Muscle of back (tissue), 11 donors: Measurements from ENCODE around the gene TACC3. TPM values are rescaled to one million over a fixed set of nuclear protein-coding genes. Genes with fewer than 3 reads are reported as not detected.
"Not testable (repeated sequence)": the region's sequence is repeated elsewhere in the genome, so short reads cannot be mapped to it uniquely, and the experiment has no call there.

Experiments used
- DNase-seq, 3 donors: peaks; one replicate each; pipeline versions ENCODE4 v3.0.0 to v3.0.0-alpha.2; 2013
- polyA plus RNA-seq, 10 donors: library from polyadenylated mRNA; unstranded; fragments of 120-200 nt; gene quantifications; one replicate each; pipeline ENCODE4 v1.2.1, GENCODE V29; 2013; ENCODE audit not compliant: insufficient read length in 10 of 10

The TACC3 gene
- polyA plus RNA-seq, 10 donors, result 17.2 to 39.8 (median 26.8) TPM

- peak; percentile 69 to 94 (median 84) for DNase-seq
Observed at GRCh38 chr4:1695913-1696312, 25.4 kb upstream of the TACC3 start.

GRCh38 chr4:1701671-1702070 is 19.6 kb upstream of the TACC3 start:
- not testable (repeated sequence) for DNase-seq

GRCh38 chr4:1703867-1704266 is 17.5 kb upstream of the TACC3 start:
- no peak for DNase-seq

- no peak for DNase-seq
Observed at GRCh38 chr4:1705732-1706131, 15.6 kb upstream of the TACC3 start.

- no peak for DNase-seq
Observed at GRCh38 chr4:1706358-1706757, 15.0 kb upstream of the TACC3 start.

GRCh38 chr4:1708581-1708980 is 12.7 kb upstream of the TACC3 start:
- no peak for DNase-seq

- no peak for DNase-seq
Observed at GRCh38 chr4:1711055-1711570, 10.2 kb upstream of the TACC3 start.

GRCh38 chr4:1711571-1712215 is 9.6 kb upstream of the TACC3 start:
- DNase-seq, result peak in 2 of 3 donors; percentile 33 to 82

- peak; percentile 88 to 96 (median 92) for DNase-seq
Observed at GRCh38 chr4:1712216-1713002, 8.9 kb upstream of the TACC3 start, which contains the start of gene SLBP. SLBP (minus strand) TSS chr4:1712319; CDS start chr4:1712188, 131 bp downstream.

GRCh38 chr4:1713003-1713851 is 8.1 kb upstream of the TACC3 start:
- DNase-seq, result no peak

GRCh38 chr4:1714303-1715001 is 6.9 kb upstream of the TACC3 start:
- no peak for DNase-seq

- peak in 1 of 3 donors; percentile 33 for DNase-seq
Observed at GRCh38 chr4:1715002-1715758, 6.1 kb upstream of the TACC3 start.

- no peak for DNase-seq
Observed at GRCh38 chr4:1716065-1716945, 5.0 kb upstream of the TACC3 start.

- DNase-seq, result no peak
Observed at GRCh38 chr4:1717129-1718094, 3.9 kb upstream of the TACC3 start.

- DNase-seq, result no peak
Observed at GRCh38 chr4:1718095-1718850, 3.0 kb upstream of the TACC3 start.

GRCh38 chr4:1720163-1720983 is 948 bp upstream of the TACC3 start:
- DNase-seq, result peak in 2 of 3 donors; percentile 44 to 78
